ENCODE measurements around the gene SDHAF4.
"Not testable (repeated sequence)": the region's sequence is repeated elsewhere in the genome, so short reads cannot be mapped to it uniquely, and the experiment has no call there.

The SDHAF4 gene

GRCh38 chr6:70592391-70593117 is 25.8 kb downstream of the SDHAF4 start:
- DNase-seq (ENCODE audit: low read depth) = no peak

GRCh38 chr6:70593118-70593486 is 26.4 kb downstream of the SDHAF4 start:
- no peak for DNase-seq (ENCODE audit: low read depth)

- no peak for DNase-seq (ENCODE audit: low read depth)
These were observed 32.5 kb downstream of the SDHAF4 start for GRCh38 chr6:70599187-70599586.

- DNase-seq (ENCODE audit: low read depth) = no peak
These were observed 34.3 kb downstream of the SDHAF4 start for GRCh38 chr6:70601014-70601413.

- DNase-seq (ENCODE audit: low read depth) = no peak
These were observed 37.5 kb downstream of the SDHAF4 start for GRCh38 chr6:70604254-70604653.

- DNase-seq (ENCODE audit: low read depth) = not testable (repeated sequence)
These were observed 40.6 kb downstream of the SDHAF4 start for GRCh38 chr6:70607371-70607770.

- DNase-seq (ENCODE audit: low read depth) = not testable (repeated sequence)
These were observed 42.5 kb downstream of the SDHAF4 start for GRCh38 chr6:70609181-70609580.

- no peak for DNase-seq (ENCODE audit: low read depth)
These were observed 50.1 kb downstream of the SDHAF4 start for GRCh38 chr6:70616728-70617260.

- no peak for DNase-seq (ENCODE audit: low read depth)
These were observed 54.0 kb downstream of the SDHAF4 start for GRCh38 chr6:70620746-70621145.

GRCh38 chr6:70622461-70622860 is 55.7 kb downstream of the SDHAF4 start:
- DNase-seq (ENCODE audit: low read depth) = no peak

- DNase-seq (ENCODE audit: low read depth) = no peak
These were observed 58.7 kb downstream of the SDHAF4 start for GRCh38 chr6:70625436-70625835.

GRCh38 chr6:70627500-70628254 is 60.9 kb downstream of the SDHAF4 start:
- no peak for DNase-seq (ENCODE audit: low read depth)

GRCh38 chr6:70629929-70630328 is 63.2 kb downstream of the SDHAF4 start:
- no peak for DNase-seq (ENCODE audit: low read depth)

- DNase-seq (ENCODE audit: low read depth) = no peak
These were observed 67.1 kb downstream of the SDHAF4 start for GRCh38 chr6:70633870-70634269.

- DNase-seq (ENCODE audit: low read depth) = no peak
These were observed 69.9 kb downstream of the SDHAF4 start for GRCh38 chr6:70636596-70636995.

GRCh38 chr6:70638468-70638867 is 71.7 kb downstream of the SDHAF4 start:
- no peak for DNase-seq (ENCODE audit: low read depth)
